ENCODE results near the gene ANKRD62.
A peak's percentile ranks its signal among the peaks of the same experiment; 100 is the strongest.
"Not testable (repeated sequence)": the region's sequence is repeated elsewhere in the genome, so short reads cannot be mapped to it uniquely, and the experiment has no call there.

ANKRD62 gene

GRCh38 chr18:12066910-12067511 is 26.6 kb upstream of the ANKRD62 start:
- DNase-seq = no peak

- no peak for DNase-seq
Observed at GRCh38 chr18:12067671-12068070, 26.0 kb upstream of the ANKRD62 start.

GRCh38 chr18:12068316-12068949 is 25.2 kb upstream of the ANKRD62 start:
- not testable (repeated sequence) for DNase-seq

GRCh38 chr18:12068950-12069320 is 24.7 kb upstream of the ANKRD62 start:
- DNase-seq = no peak

GRCh38 chr18:12071066-12071465 is 22.6 kb upstream of the ANKRD62 start:
- DNase-seq = not testable (repeated sequence)

- no peak for DNase-seq
Observed at GRCh38 chr18:12072996-12073395, 20.6 kb upstream of the ANKRD62 start.

- no peak for DNase-seq
Observed at GRCh38 chr18:12074736-12075135, 18.9 kb upstream of the ANKRD62 start.

GRCh38 chr18:12076424-12077140 is 17.1 kb upstream of the ANKRD62 start:
- DNase-seq = no peak

- DNase-seq = not testable (repeated sequence)
Observed at GRCh38 chr18:12077994-12078393, 15.6 kb upstream of the ANKRD62 start.

- DNase-seq = no peak
Observed at GRCh38 chr18:12079491-12080237, 14.0 kb upstream of the ANKRD62 start.

- DNase-seq = no peak
Observed at GRCh38 chr18:12085136-12085535, 8.5 kb upstream of the ANKRD62 start.

GRCh38 chr18:12085786-12086185 is 7.9 kb upstream of the ANKRD62 start:
- no peak for DNase-seq

GRCh38 chr18:12086249-12086648 is 7.4 kb upstream of the ANKRD62 start:
- no peak for DNase-seq

GRCh38 chr18:12086677-12087470 is 6.8 kb upstream of the ANKRD62 start:
- DNase-seq = no peak

- no peak for DNase-seq
Observed at GRCh38 chr18:12087471-12088025, 6.1 kb upstream of the ANKRD62 start.

GRCh38 chr18:12088096-12088495 is 5.5 kb upstream of the ANKRD62 start:
- no peak for DNase-seq

GRCh38 chr18:12088731-12089375 is 4.8 kb upstream of the ANKRD62 start:
- DNase-seq = no peak

- DNase-seq = no peak
Observed at GRCh38 chr18:12091538-12092141, 2.0 kb upstream of the ANKRD62 start.

GRCh38 chr18:12092398-12093229 is 1.0 kb upstream of the ANKRD62 start:
- DNase-seq = peak; percentile 25

- no peak for DNase-seq
Observed at GRCh38 chr18:12098374-12098773, 4.7 kb downstream of the ANKRD62 start.
